HCT116 (cell line): ENCODE measurements around the gene TECTA. TPM values are rescaled to one million over a fixed set of nuclear protein-coding genes. Genes with fewer than 3 reads are reported as not detected.

Experiments used
- ATAC-seq: fragments of 200-7000 bp; cut with Tn5 transposase; 2 replicates; pipeline ENCODE4 v1.9.1; 2020; ENCODE audit warnings: mild to moderate bottlenecking, moderate library complexity
- BruUV-seq: library from RNA; stranded (reverse); fragments of 400-500 nt; replicated peaks from 2 replicates; lab custom pipeline; 2021; lab: Mats Ljungman, UMichigan
- CTCF ChIA-PET: fragments of 300-600 bp; sonication (Branson Sonifier 250); formaldehyde crosslinking; loops from one replicate; lab custom pipeline; 2021; ENCODE audit warnings: antibody characterized with exemption; lab: Charles Lee
- POLR2A ChIA-PET: fragments of 300-600, 350-600 bp; sonication (Branson Sonifier 250); formaldehyde crosslinking; loops from one replicate; lab custom pipeline; 2021; ENCODE audit warnings: antibody characterized with exemption; lab: Charles Lee
- RAD21 ChIA-PET, 2 experiments: fragments of 300-600 bp; sonication (Branson Sonifier 250); formaldehyde crosslinking; loops; one replicate each; lab custom pipeline; 2023; ENCODE audit warnings: low total read pairs in 2 of 2; ENCODE audit not compliant: uncharacterized antibody in 2 of 2, unreplicated experiment in 2 of 2, low non-redundant PET in 1 of 2; lab: Charles Lee
- DNase-seq: peaks from one replicate; pipeline ENCODE4 v3.0.0-alpha.2; 2010; ENCODE audit warnings: low read depth, low spot score
- H2AFZ ChIP-seq: fragments of 200-600 bp; shearing (Covaris generic), sonication (generic); 2 replicates; pipeline ENCODE4 v1.6.1; 2017; ENCODE audit warnings: low read depth, mixed run types, mixed read lengths, antibody characterized with exemption, low read length; ENCODE audit not compliant: poor library complexity, severe bottlenecking
- H3K27ac ChIP-seq: 2 replicates; pipeline ENCODE4 v1.5.1; 2012; ENCODE audit warnings: low read depth, low read length
- H3K27me3 ChIP-seq: fragments of 200-600 bp; sonication (generic); 2 replicates; pipeline ENCODE4 v1.6.1; 2016; ENCODE audit warnings: mixed run types, low read length, mixed read lengths; ENCODE audit not compliant: insufficient read depth
- H3K36me3 ChIP-seq, 2 experiments: fragments of 200-500 bp in 1 of 2; fragments of 200-600 bp in 1 of 2; sonication (Bioruptor generic) in 1 of 2; sonication (generic) in 1 of 2; 2 replicates each; pipeline versions ENCODE4 v1.5.1 to v1.6.1; 2014 to 2016; ENCODE audit warnings: low read length in 2 of 2, inconsistent platforms in 1 of 2, mixed read lengths in 1 of 2, mixed run types in 1 of 2; ENCODE audit not compliant: insufficient read depth in 2 of 2, control insufficient read depth in 1 of 2
- H3K4me1 ChIP-seq, 2 experiments: fragments of 200-600 bp in 1 of 2; sonication (generic) in 1 of 2; 2 replicates each; pipeline versions ENCODE4 v1.5.1 to v1.6.1; 2012 to 2017; ENCODE audit warnings: low read length in 2 of 2, inconsistent platforms in 1 of 2, mild to moderate bottlenecking in 1 of 2, mixed read lengths in 1 of 2, mixed run types in 1 of 2, moderate library complexity in 1 of 2; ENCODE audit not compliant: insufficient read depth in 2 of 2, control insufficient read depth in 1 of 2
- H3K4me2 ChIP-seq: fragments of 200-600 bp; sonication (generic); 2 replicates; pipeline ENCODE4 v1.6.1; 2017; ENCODE audit warnings: mixed run types, low read length, mixed read lengths
- H3K4me3 ChIP-seq, 2 experiments: fragments of 200-600 bp in 1 of 2; sonication (generic) in 1 of 2; replicated peaks in 1 of 2; 2 replicates each; pipeline ENCODE4 v1.5.1; 2011 to 2016; ENCODE audit warnings: low read length in 2 of 2, control low read depth in 1 of 2, low read depth in 1 of 2, mild to moderate bottlenecking in 1 of 2, mixed read lengths in 1 of 2, mixed run types in 1 of 2
- H3K79me2 ChIP-seq: fragments of 200-600 bp; sonication (generic); 2 replicates; pipeline ENCODE4 v1.6.1; 2017; ENCODE audit warnings: mild to moderate bottlenecking, mixed run types, low read length, moderate library complexity, mixed read lengths; ENCODE audit not compliant: insufficient read depth
- H3K9ac ChIP-seq: fragments of 200-600 bp; sonication (generic); 2 replicates; pipeline ENCODE4 v1.6.1; 2016; ENCODE audit warnings: low read length, mixed read lengths
- H3K9me2 ChIP-seq: fragments of 200-600 bp; sonication (generic), shearing (Covaris generic); 2 replicates; pipeline ENCODE4 v1.6.1; 2017; ENCODE audit warnings: mixed run types, mild to moderate bottlenecking, moderate library complexity; ENCODE audit not compliant: insufficient read depth
- H3K9me3 ChIP-seq, 2 experiments: fragments of 200-500 bp in 1 of 2; fragments of 200-600 bp in 1 of 2; sonication (Bioruptor generic) in 1 of 2; sonication (generic) in 1 of 2; 2 replicates each; pipeline ENCODE4 v1.6.1; 2014 to 2017; ENCODE audit warnings: low read length in 2 of 2, mixed read lengths in 2 of 2, inconsistent platforms in 1 of 2, low read depth in 1 of 2, mild to moderate bottlenecking in 1 of 2, mixed run types in 1 of 2, moderate library complexity in 1 of 2; ENCODE audit not compliant: control insufficient read depth in 1 of 2, insufficient read depth in 1 of 2
- H4K20me1 ChIP-seq: fragments of 200-600 bp; sonication (generic), shearing (Covaris generic); 2 replicates; pipeline ENCODE4 v1.6.1; 2017; ENCODE audit warnings: mixed run types, mild to moderate bottlenecking, moderate library complexity; ENCODE audit not compliant: insufficient read depth
- CBX3 ChIP-seq: IDR thresholded peaks from 2 replicates; pipeline ENCODE4 v1.6.1; 2012; ENCODE audit warnings: low read depth
- CEBPB ChIP-seq: IDR thresholded peaks from 2 replicates; pipeline ENCODE4 v1.6.1; 2012; ENCODE audit warnings: low read depth
- CTCF ChIP-seq, 3 experiments: fragments of 200-600 bp in 1 of 3; sonication (generic) in 1 of 3; IDR thresholded peaks in 2 of 3; conservative IDR thresholded peaks in 1 of 3; 2 replicates each; pipeline ENCODE4 v1.5.1; 2012 to 2017; ENCODE audit warnings: low read depth in 2 of 3, low read length in 2 of 3, antibody characterized with exemption in 1 of 3, borderline replicate concordance in 1 of 3, control low read depth in 1 of 3, mild to moderate bottlenecking in 1 of 3, mixed read lengths in 1 of 3, mixed run types in 1 of 3, moderate library complexity in 1 of 3; ENCODE audit not compliant: insufficient read depth in 1 of 3
- EGR1 ChIP-seq: IDR thresholded peaks from 2 replicates; pipeline ENCODE4 v1.6.1; 2012; ENCODE audit warnings: low read depth
- EZH2 ChIP-seq: fragments of 200-600 bp; sonication (generic); IDR thresholded peaks from 2 replicates; pipeline ENCODE4 v1.6.1; 2017; ENCODE audit warnings: antibody characterized with exemption, mixed run types
- EZH2phosphoT487 ChIP-seq: fragments of 200-600 bp; IDR thresholded peaks from 2 replicates; pipeline ENCODE4 v1.6.1; 2018; ENCODE audit warnings: antibody characterized with exemption, borderline replicate concordance
- POLR2AphosphoS5 ChIP-seq: IDR thresholded peaks from 2 replicates; pipeline ENCODE4 v1.6.1; 2011; ENCODE audit warnings: mild to moderate bottlenecking, low read depth, low read length, moderate library complexity
- SP1 ChIP-seq: IDR thresholded peaks from 2 replicates; pipeline ENCODE4 v1.6.1; 2012; ENCODE audit warnings: low read depth
- SRF ChIP-seq: IDR thresholded peaks from 2 replicates; pipeline ENCODE4 v1.6.1; 2012; ENCODE audit warnings: low read depth
- YY1 ChIP-seq: IDR thresholded peaks from 2 replicates; pipeline ENCODE4 v1.6.1; 2011; ENCODE audit warnings: low read length, low read depth, moderate library complexity, mild to moderate bottlenecking; ENCODE audit not compliant: insufficient replicate concordance; ENCODE audit errors: extremely low read depth
- intact Hi-C: fragments of 100-400 bp; cut with micrococcal nuclease; formaldehyde crosslinking; loops from 2 replicates; pipeline ENCODE4 v1.10.0; 2022
- total RNA-seq: library from RNA; stranded (reverse); gene quantifications from one replicate; pipeline ENCODE4 v1.2.1, GENCODE V29; 2021; ENCODE audit not compliant: unreplicated experiment

Gene TECTA
- total RNA-seq, 1 experiment from 2014 or later = 0.81 TPM

- Histone ChIP-seq H3K9me3 (no peaks in the 10 kb centered on the region), H3K4me2 (no peak overlapping the region), H3K36me3 (no peaks in the 10 kb centered on the region), H3K9ac (no peak overlapping the region), H2AFZ (no peak overlapping the region), H3K79me2 (no peaks in the 10 kb centered on the region), H4K20me1 (no peaks in the 10 kb centered on the region), H3K27me3 (no peaks in the 10 kb centered on the region), H3K4me1 (no peaks in the 10 kb centered on the region), H3K27ac (no peak overlapping the region), H3K9me2 (no peaks in the 10 kb centered on the region)
- DNase-seq = no peak
- CTCF ChIA-PET = no interaction called here
- RAD21 ChIA-PET = no interaction called here
- POLR2A ChIA-PET = no interaction called here
- BruUV-seq = no TSS peak
- intact Hi-C loops = no loop called here
- TF ChIP-seq YY1 (no peak), SP1 (no peak), CEBPB (no peak), SRF (no peak), EZH2phosphoT487 (no peak), EGR1 (no peak), POLR2AphosphoS5 (no peak), CBX3 (no peak)
- TF ChIP-seq, all 23 proteins: peak for 0
- ATAC-seq = no peak
- no peak overlapping the region for H3K4me3 ChIP-seq
These were observed 113.8 kb downstream of the TECTA start for GRCh38 chr11:121214861-121215260.

- H3K4me2 ChIP-seq = no peak overlapping the region
- no peaks in the 10 kb centered on the region for H3K79me2 ChIP-seq
- H3K27me3 ChIP-seq = peaks cover 32% of the 10 kb centered on the region; the same call in 1 of the 2 replicates
- no peaks in the 10 kb centered on the region for H3K4me1 ChIP-seq
- no peak overlapping the region for H3K27ac ChIP-seq
- H3K9me2 ChIP-seq = no peaks in the 10 kb centered on the region
- intact Hi-C loops = no loop called here
- no peak overlapping the region for H2AFZ ChIP-seq
- ATAC-seq (peak; percentile 42; the same call in 1 of the 2 replicates), DNase-seq (no peak)
- H4K20me1 ChIP-seq = no peaks in the 10 kb centered on the region
- RAD21 ChIA-PET = no interaction called here
- H3K4me3 ChIP-seq = no peak overlapping the region
- CTCF ChIA-PET = no interaction called here
- H3K9ac ChIP-seq = no peak overlapping the region
- H3K36me3 ChIP-seq = no peaks in the 10 kb centered on the region
- 0 out of 6 replicates have a peak, but pooled peaks of 1 of the 3 experiments have one; percentile 8 for TF ChIP-seq CTCF (IDR thresholded peaks at IDR 0.05 in 2 of 3, conservative IDR thresholded peaks at IDR 0.05 in 1 of 3; ENCODE audit: borderline replicate concordance in 1 of 3, insufficient read depth in 1 of 3, low read depth in 2 of 3, low read length in 2 of 3)
- TF ChIP-seq EZH2 = no peak
- BruUV-seq = no TSS peak
- POLR2A ChIA-PET = no interaction called here
- H3K9me3 ChIP-seq = no peaks in the 10 kb centered on the region
These were observed 120.6 kb downstream of the TECTA start for GRCh38 chr11:121221496-121222200.
